ENCODE data around the gene POC1B. TPM values are rescaled to one million over a fixed set of nuclear protein-coding genes. Genes with fewer than 3 reads are reported as not detected.

Gene POC1B
- total RNA-seq, 1 experiment from 2014 or later, result 30.8 TPM

- intact Hi-C loops (cut with micrococcal nuclease; ENCODE audit: unreplicated experiment), result no loop called here
- BruUV-seq (replicated peaks), result no TSS peak
- Histone ChIP-seq H3K4me3 (ENCODE audit: low read depth, low read length, poor library complexity, severe bottlenecking) (no peak overlapping the region), H3K27me3 (replicated peaks; ENCODE audit: insufficient read depth, low read depth, low read length, poor library complexity) (no peaks in the 10 kb centered on the region), H3K27ac (ENCODE audit: low read depth, low read length, poor library complexity, severe bottlenecking) (peak overlapping the region; percentile 60), H3K36me3 (ENCODE audit: insufficient read depth, low read length, poor library complexity, severe bottlenecking) (no peaks in the 10 kb centered on the region), H3K4me1 (ENCODE audit: insufficient read depth, low read length, poor library complexity, severe bottlenecking) (peaks cover 54% of the 10 kb centered on the region), H3K9me3 (ENCODE audit: low read depth, low read length, poor library complexity, severe bottlenecking) (no peaks in the 10 kb centered on the region)
- ChIA-PET POLR2A (ENCODE audit: low non-redundant PET) (no interaction called here), CTCF (no interaction called here)
- no peak for TF ChIP-seq CTCF (conservative IDR thresholded peaks at IDR 0.05; ENCODE audit: low read depth, low read length)
- no peak for TF ChIP-seq EZH2 (IDR thresholded peaks at IDR 0.05; ENCODE audit: borderline replicate concordance, low read depth, low read length, poor library complexity, severe bottlenecking)
- no peak for DNase-seq (ENCODE audit: low spot score)
Observed at GRCh38 chr12:89416049-89416792, 109.6 kb downstream of the POC1B start.

- ChIA-PET POLR2A (ENCODE audit: low non-redundant PET) (no interaction called here), CTCF (no interaction called here)
- Histone ChIP-seq H3K36me3 (ENCODE audit: insufficient read depth, low read length, poor library complexity, severe bottlenecking) (no peaks in the 10 kb centered on the region), H3K9me3 (ENCODE audit: low read depth, low read length, poor library complexity, severe bottlenecking) (no peaks in the 10 kb centered on the region), H3K27ac (ENCODE audit: low read depth, low read length, poor library complexity, severe bottlenecking) (peak overlapping the region; percentile 35), H3K4me3 (ENCODE audit: low read depth, low read length, poor library complexity, severe bottlenecking) (no peak overlapping the region), H3K27me3 (replicated peaks; ENCODE audit: insufficient read depth, low read depth, low read length, poor library complexity) (no peaks in the 10 kb centered on the region), H3K4me1 (ENCODE audit: insufficient read depth, low read length, poor library complexity, severe bottlenecking) (peaks cover 52% of the 10 kb centered on the region)
- TF ChIP-seq CTCF (conservative IDR thresholded peaks at IDR 0.05; ENCODE audit: low read depth, low read length), result no peak
- no peak for TF ChIP-seq EZH2 (IDR thresholded peaks at IDR 0.05; ENCODE audit: borderline replicate concordance, low read depth, low read length, poor library complexity, severe bottlenecking)
- DNase-seq (ENCODE audit: low spot score), result peak; percentile 28
- no TSS peak for BruUV-seq (replicated peaks)
- intact Hi-C loops (cut with micrococcal nuclease; ENCODE audit: unreplicated experiment), result no loop called here
Observed at GRCh38 chr12:89414851-89415250, 111.0 kb downstream of the POC1B start.

- intact Hi-C loops (cut with micrococcal nuclease; ENCODE audit: unreplicated experiment), result no loop called here
- H3K4me1 ChIP-seq (ENCODE audit: insufficient read depth, low read length, poor library complexity, severe bottlenecking), result peaks cover 52% of the 10 kb centered on the region
- no peak for TF ChIP-seq CTCF (conservative IDR thresholded peaks at IDR 0.05; ENCODE audit: low read depth, low read length)
- no peak for TF ChIP-seq EZH2 (IDR thresholded peaks at IDR 0.05; ENCODE audit: borderline replicate concordance, low read depth, low read length, poor library complexity, severe bottlenecking)
- H3K4me3 ChIP-seq (ENCODE audit: low read depth, low read length, poor library complexity, severe bottlenecking), result no peak overlapping the region
- BruUV-seq (replicated peaks), result no TSS peak
- no peaks in the 10 kb centered on the region for H3K9me3 ChIP-seq (ENCODE audit: low read depth, low read length, poor library complexity, severe bottlenecking)
- no peak overlapping the region for H3K27ac ChIP-seq (ENCODE audit: low read depth, low read length, poor library complexity, severe bottlenecking)
- H3K27me3 ChIP-seq (replicated peaks; ENCODE audit: insufficient read depth, low read depth, low read length, poor library complexity), result no peaks in the 10 kb centered on the region
- ChIA-PET POLR2A (ENCODE audit: low non-redundant PET) (no interaction called here), CTCF (no interaction called here)
- DNase-seq (ENCODE audit: low spot score), result no peak
- H3K36me3 ChIP-seq (ENCODE audit: insufficient read depth, low read length, poor library complexity, severe bottlenecking), result no peaks in the 10 kb centered on the region
Observed at GRCh38 chr12:89414322-89414721, 111.5 kb downstream of the POC1B start.

Data from A673 (cell line).